HG03469 (cell line): ENCODE measurements around the gene ADD2.

ENCODE experiments used
- ATAC-seq: cut with Tn5 transposase; IDR thresholded peaks from one replicate; pipeline ENCODE4 v1.9.1; 2021; ENCODE audit warnings: mild to moderate bottlenecking, moderate library complexity, moderate number of reproducible peaks; ENCODE audit not compliant: unreplicated experiment

ADD2 gene

GRCh38 chr2:70607121-70607561, 160.9 kb downstream of the ADD2 start:
- ATAC-seq: no peak
